IPS DF 4.7 (cell line): ENCODE data around the gene ATP4A.

Experiments
- DNase-seq: peaks from one replicate; pipeline ENCODE4 v3.0.0-alpha.2; 2013; ENCODE audit warnings: low spot score; ENCODE audit errors: extremely low read depth

The ATP4A gene

GRCh38 chr19:35525873-35526272, 37.6 kb downstream of the ATP4A start:
- DNase-seq, result no peak

- no peak for DNase-seq
Observed at GRCh38 chr19:35524181-35524837, 39.1 kb downstream of the ATP4A start.

- DNase-seq, result no peak
Observed at GRCh38 chr19:35522745-35523327, 40.6 kb downstream of the ATP4A start.

GRCh38 chr19:35521124-35521743, 42.2 kb downstream of the ATP4A start:
- DNase-seq, result no peak

GRCh38 chr19:35519291-35519690, 44.2 kb downstream of the ATP4A start:
- DNase-seq, result no peak

GRCh38 chr19:35518313-35518712, 45.1 kb downstream of the ATP4A start:
- DNase-seq, result no peak

- no peak for DNase-seq
Observed at GRCh38 chr19:35517342-35517741, 46.1 kb downstream of the ATP4A start.

GRCh38 chr19:35516310-35516709, 47.1 kb downstream of the ATP4A start:
- no peak for DNase-seq

- no peak for DNase-seq
Observed at GRCh38 chr19:35514282-35514809, 49.1 kb downstream of the ATP4A start.

GRCh38 chr19:35513628-35514281, 49.7 kb downstream of the ATP4A start, which contains the start of gene DMKN:
TSS of gene DMKN (minus strand) at chr19:35513649. CDS start at chr19:35513475, 174 bp downstream.
- DNase-seq, result no peak

GRCh38 chr19:35512831-35513627, 50.4 kb downstream of the ATP4A start:
- DNase-seq, result no peak

GRCh38 chr19:35511337-35511736, 52.1 kb downstream of the ATP4A start:
- DNase-seq, result no peak

GRCh38 chr19:35510626-35510964, 52.9 kb downstream of the ATP4A start:
- DNase-seq, result no peak

- DNase-seq, result peak; percentile 76
Observed at GRCh38 chr19:35509861-35510625, 53.4 kb downstream of the ATP4A start.

GRCh38 chr19:35509018-35509652, 54.3 kb downstream of the ATP4A start:
- no peak for DNase-seq

- no peak for DNase-seq
Observed at GRCh38 chr19:35508129-35508528, 55.3 kb downstream of the ATP4A start.

GRCh38 chr19:35507561-35507960, 55.9 kb downstream of the ATP4A start:
- no peak for DNase-seq

- DNase-seq, result no peak
Observed at GRCh38 chr19:35506011-35506410, 57.4 kb downstream of the ATP4A start.

GRCh38 chr19:35502751-35503150, 60.7 kb downstream of the ATP4A start:
- no peak for DNase-seq

- no peak for DNase-seq
Observed at GRCh38 chr19:35501684-35502083, 61.8 kb downstream of the ATP4A start.
